A673 (cell line): ENCODE results near the gene RSPH3. TPM values are rescaled to one million over a fixed set of nuclear protein-coding genes. Genes with fewer than 3 reads are reported as not detected.

ENCODE experiments used
- BruUV-seq: library from RNA; stranded (reverse); fragments of 400-500 nt; replicated peaks from 2 replicates; lab custom pipeline; 2021; lab: Mats Ljungman, UMichigan
- CTCF ChIA-PET: fragments of 300-600 bp; sonication (Branson Sonifier 250); formaldehyde crosslinking; loops from one replicate; lab custom pipeline; 2022; ENCODE audit warnings: antibody characterized with exemption; lab: Charles Lee
- POLR2A ChIA-PET: fragments of 300-600 bp; sonication (Branson Sonifier 250); formaldehyde crosslinking; loops from one replicate; lab custom pipeline; 2022; ENCODE audit warnings: antibody characterized with exemption; ENCODE audit not compliant: low non-redundant PET; lab: Charles Lee
- DNase-seq: peaks from one replicate; pipeline ENCODE4 v3.0.0-alpha.2; 2015; ENCODE audit warnings: low spot score
- H3K27ac ChIP-seq: fragments of 200-600 bp; sonication (generic); 2 replicates; pipeline ENCODE4 v1.5.1; 2016; ENCODE audit warnings: mixed run types, low read depth, mild to moderate bottlenecking, mixed read lengths, antibody characterized with exemption, low read length; ENCODE audit not compliant: poor library complexity, severe bottlenecking
- H3K27me3 ChIP-seq: fragments of 200-600 bp; sonication (generic); replicated peaks from 2 replicates; pipeline ENCODE4 v1.6.1; 2017; ENCODE audit warnings: mixed run types, low read depth, mild to moderate bottlenecking, mixed read lengths, antibody characterized with exemption, low read length; ENCODE audit not compliant: insufficient read depth, poor library complexity
- H3K36me3 ChIP-seq: fragments of 200-600 bp; sonication (generic); 2 replicates; pipeline ENCODE4 v1.6.1; 2016; ENCODE audit warnings: mixed run types, mild to moderate bottlenecking, mixed read lengths, antibody characterized with exemption, low read length; ENCODE audit not compliant: insufficient read depth, poor library complexity, severe bottlenecking
- H3K4me1 ChIP-seq: fragments of 200-600 bp; sonication (generic); 2 replicates; pipeline ENCODE4 v1.6.1; 2017; ENCODE audit warnings: mixed run types, mild to moderate bottlenecking, mixed read lengths, antibody characterized with exemption, low read length; ENCODE audit not compliant: insufficient read depth, poor library complexity, severe bottlenecking
- H3K4me3 ChIP-seq: fragments of 200-600 bp; sonication (generic); 2 replicates; pipeline ENCODE4 v1.5.1; 2016; ENCODE audit warnings: low read depth, mixed run types, mild to moderate bottlenecking, mixed read lengths, low read length; ENCODE audit not compliant: poor library complexity, severe bottlenecking
- H3K9me3 ChIP-seq: fragments of 200-600 bp; sonication (generic); 2 replicates; pipeline ENCODE4 v1.6.1; 2016; ENCODE audit warnings: mixed run types, low read depth, mild to moderate bottlenecking, mixed read lengths, antibody characterized with exemption, low read length; ENCODE audit not compliant: poor library complexity, severe bottlenecking
- EZH2 ChIP-seq: fragments of 200-600 bp; sonication (generic); IDR thresholded peaks from 2 replicates; pipeline ENCODE4 v1.6.1; 2017; ENCODE audit warnings: borderline replicate concordance, low read depth, mild to moderate bottlenecking, mixed read lengths, antibody characterized with exemption, low read length; ENCODE audit not compliant: poor library complexity, severe bottlenecking
- intact Hi-C: fragments of 100-400 bp; cut with micrococcal nuclease; formaldehyde crosslinking; loops from one replicate; pipeline ENCODE4 v1.10.0; 2022; ENCODE audit not compliant: unreplicated experiment
- total RNA-seq: library from RNA; stranded (reverse); gene quantifications from 2 replicates; pipeline ENCODE4 v1.2.3, GENCODE V29; 2021
- TF ChIP-seq, protein P1 (sequence below): fragments of 300-800, 200-600 bp; sonication (generic); conservative IDR thresholded peaks from 2 replicates; pipeline ENCODE4 v1.5.1; 2017; ENCODE audit warnings: low read depth, mild to moderate bottlenecking, antibody characterized with exemption, low read length, moderate library complexity, mixed read lengths

RSPH3 gene
- total RNA-seq, 1 experiment from 2014 or later: 4.0 TPM

DNA sequence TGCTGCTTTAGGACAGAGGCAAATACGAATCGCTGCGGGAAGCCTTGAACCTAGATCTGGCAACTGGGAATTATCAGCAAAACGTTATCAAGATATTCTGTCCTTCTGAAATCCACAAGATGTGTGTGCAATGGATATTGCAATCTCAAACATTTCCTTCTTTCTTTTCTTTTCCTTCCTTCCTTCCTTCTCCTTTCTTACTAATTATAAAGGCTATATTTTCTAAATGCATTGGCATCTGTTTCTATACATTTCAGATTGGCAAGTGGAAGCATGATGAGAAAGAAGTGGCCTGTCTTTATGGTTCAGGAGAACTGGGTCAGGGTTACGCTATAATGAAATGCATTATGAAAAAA is 42.8 kb upstream of the RSPH3 start:
- Histone ChIP-seq H3K4me1 (peaks cover 3% of the 10 kb centered on the region), H3K9me3 (no peaks in the 10 kb centered on the region), H3K4me3 (no peak overlapping the region), H3K36me3 (no peaks in the 10 kb centered on the region), H3K27ac (no peak overlapping the region), H3K27me3 (no peaks in the 10 kb centered on the region)
- intact Hi-C loops: loop anchor here (2.0 to 10.0 kb wide), 2 partner anchors 62 to 92 kb away; no protein-coding TSS in a partner anchor
- ChIA-PET POLR2A (no interaction called here), CTCF (interaction anchor here (0.5 to 1.3 kb wide), 5 partner anchors 10 to 621 kb away, joined by 3 to 12 read pairs (median 4); no protein-coding TSS in a partner anchor)
- DNase-seq: no peak
- TF ChIP-seq EZH2: no peak
- TF ChIP-seq, protein P1, sequence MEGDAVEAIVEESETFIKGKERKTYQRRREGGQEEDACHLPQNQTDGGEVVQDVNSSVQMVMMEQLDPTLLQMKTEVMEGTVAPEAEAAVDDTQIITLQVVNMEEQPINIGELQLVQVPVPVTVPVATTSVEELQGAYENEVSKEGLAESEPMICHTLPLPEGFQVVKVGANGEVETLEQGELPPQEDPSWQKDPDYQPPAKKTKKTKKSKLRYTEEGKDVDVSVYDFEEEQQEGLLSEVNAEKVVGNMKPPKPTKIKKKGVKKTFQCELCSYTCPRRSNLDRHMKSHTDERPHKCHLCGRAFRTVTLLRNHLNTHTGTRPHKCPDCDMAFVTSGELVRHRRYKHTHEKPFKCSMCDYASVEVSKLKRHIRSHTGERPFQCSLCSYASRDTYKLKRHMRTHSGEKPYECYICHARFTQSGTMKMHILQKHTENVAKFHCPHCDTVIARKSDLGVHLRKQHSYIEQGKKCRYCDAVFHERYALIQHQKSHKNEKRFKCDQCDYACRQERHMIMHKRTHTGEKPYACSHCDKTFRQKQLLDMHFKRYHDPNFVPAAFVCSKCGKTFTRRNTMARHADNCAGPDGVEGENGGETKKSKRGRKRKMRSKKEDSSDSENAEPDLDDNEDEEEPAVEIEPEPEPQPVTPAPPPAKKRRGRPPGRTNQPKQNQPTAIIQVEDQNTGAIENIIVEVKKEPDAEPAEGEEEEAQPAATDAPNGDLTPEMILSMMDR: peak; percentile 41
- no TSS peak for BruUV-seq

DNA sequence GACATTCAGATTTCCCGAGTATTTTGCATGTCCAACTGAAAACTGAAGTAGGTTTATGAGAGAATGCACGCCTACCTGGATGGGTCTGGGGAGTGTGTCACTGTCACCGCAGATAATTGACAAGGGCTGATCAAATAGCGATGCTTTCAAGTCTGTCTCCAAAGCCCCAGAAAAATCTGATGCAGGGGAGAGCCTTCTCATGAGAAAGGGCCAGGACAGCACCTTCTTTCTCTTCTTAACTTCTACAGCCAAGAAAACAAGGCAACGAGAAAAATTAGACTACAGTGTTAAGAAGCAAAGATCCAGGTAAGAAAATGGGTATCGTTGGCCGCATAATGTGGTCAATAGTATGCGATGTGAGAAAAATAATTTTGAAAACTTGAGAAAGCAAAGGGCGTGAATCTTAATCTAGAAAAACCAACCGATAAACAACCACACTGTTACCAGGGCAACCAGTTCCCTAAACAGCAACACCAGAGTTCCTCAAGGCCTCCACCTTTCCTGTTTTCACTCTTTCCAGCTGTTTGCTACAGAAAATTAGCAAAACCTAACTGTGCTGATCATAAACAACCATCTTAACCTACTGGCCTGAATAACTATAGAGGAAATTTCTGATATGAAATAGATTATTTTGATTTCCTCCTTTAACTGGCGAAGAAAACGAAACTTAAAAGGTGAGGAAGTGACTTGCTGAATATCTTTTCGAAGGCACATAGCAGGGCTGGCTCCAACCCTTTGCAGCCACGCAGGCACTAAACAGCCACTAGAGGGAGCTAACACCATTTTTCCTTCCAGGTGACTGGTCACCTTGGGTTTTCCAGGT is 42.2 kb upstream of the RSPH3 start:
- ChIA-PET POLR2A (no interaction called here), CTCF (interaction anchor here (0.5 to 1.3 kb wide), 6 partner anchors 11 to 621 kb away, joined by 3 to 12 read pairs (median 4); no protein-coding TSS in a partner anchor)
- no TSS peak for BruUV-seq
- Histone ChIP-seq H3K36me3 (no peaks in the 10 kb centered on the region), H3K27me3 (no peaks in the 10 kb centered on the region), H3K9me3 (no peaks in the 10 kb centered on the region), H3K27ac (no peak overlapping the region), H3K4me3 (no peak overlapping the region), H3K4me1 (no peaks in the 10 kb centered on the region)
- intact Hi-C loops: loop anchor here (2.0 to 10.0 kb wide), 2 partner anchors 63 to 93 kb away; no protein-coding TSS in a partner anchor
- peak; percentile 59 for DNase-seq
- TF ChIP-seq, protein P1: peak; percentile 99
- no peak for TF ChIP-seq EZH2

GRCh38 chr6:159041181-159041580 is 41.2 kb upstream of the RSPH3 start:
- no peaks in the 10 kb centered on the region for H3K36me3 ChIP-seq

More at GRCh38 chr6:159041181-159041580, 41.2 kb upstream of the RSPH3 start:
- intact Hi-C loops: loop anchor here (10.0 kb wide), 1 partner anchor 94 kb away; no protein-coding TSS in a partner anchor
- TF ChIP-seq EZH2: no peak
- TF ChIP-seq, protein P1: no peak
- POLR2A ChIA-PET: no interaction called here
- Histone ChIP-seq H3K27ac (no peak overlapping the region), H3K4me1 (no peaks in the 10 kb centered on the region), H3K4me3 (no peak overlapping the region), H3K9me3 (no peaks in the 10 kb centered on the region), H3K27me3 (no peaks in the 10 kb centered on the region)
- BruUV-seq: no TSS peak
- no peak for DNase-seq
- CTCF ChIA-PET: interaction anchor here (0.7 kb wide), 1 partner anchor 63 kb away, joined by 3 read pairs; no protein-coding TSS in a partner anchor
